HG02938 (cell line): ENCODE measurements around the gene OCLN.
"Not testable (repeated sequence)": the region's sequence is repeated elsewhere in the genome, so short reads cannot be mapped to it uniquely, and the experiment has no call there.

ENCODE experiments used
- ATAC-seq: cut with Tn5 transposase; IDR thresholded peaks from one replicate; pipeline ENCODE4 v1.9.1; 2021; ENCODE audit warnings: mild to moderate bottlenecking, moderate library complexity; ENCODE audit not compliant: unreplicated experiment

The OCLN gene

GRCh38 chr5:69489246-69489645 is 3.3 kb upstream of the OCLN start:
- no peak for ATAC-seq

GRCh38 chr5:69491027-69491426 is 1.6 kb upstream of the OCLN start:
- no peak for ATAC-seq

GRCh38 chr5:69491838-69492390 is 676 bp upstream of the OCLN start:
- no peak for ATAC-seq

- ATAC-seq, result no peak
Observed at GRCh38 chr5:69492923-69493395, 369 bp downstream of the OCLN start.

GRCh38 chr5:69493396-69494133 is 975 bp downstream of the OCLN start:
- no peak for ATAC-seq

GRCh38 chr5:69494452-69494851 is 1.9 kb downstream of the OCLN start:
- no peak for ATAC-seq

GRCh38 chr5:69497006-69497520 is 4.5 kb downstream of the OCLN start:
- ATAC-seq, result no peak

GRCh38 chr5:69498384-69498783 is 5.8 kb downstream of the OCLN start:
- no peak for ATAC-seq

- no peak for ATAC-seq
Observed at GRCh38 chr5:69502367-69502766, 9.8 kb downstream of the OCLN start.

GRCh38 chr5:69502767-69503488 is 10.3 kb downstream of the OCLN start:
- ATAC-seq, result no peak

- no peak for ATAC-seq
Observed at GRCh38 chr5:69504036-69504435, 11.4 kb downstream of the OCLN start.

GRCh38 chr5:69505306-69505705 is 12.7 kb downstream of the OCLN start:
- ATAC-seq, result no peak

GRCh38 chr5:69509212-69509611 is 16.6 kb downstream of the OCLN start:
- ATAC-seq, result no peak

- ATAC-seq, result no peak
Observed at GRCh38 chr5:69510694-69511093, 18.1 kb downstream of the OCLN start.

GRCh38 chr5:69512740-69513260 is 20.2 kb downstream of the OCLN start:
- ATAC-seq, result no peak

GRCh38 chr5:69515570-69515969 is 23.0 kb downstream of the OCLN start:
- not testable (repeated sequence) for ATAC-seq

- ATAC-seq, result no peak
Observed at GRCh38 chr5:69516769-69517168, 24.2 kb downstream of the OCLN start.

GRCh38 chr5:69517763-69518212 is 25.2 kb downstream of the OCLN start:
- no peak for ATAC-seq

GRCh38 chr5:69519285-69519684 is 26.7 kb downstream of the OCLN start:
- no peak for ATAC-seq

GRCh38 chr5:69522035-69522434 is 29.4 kb downstream of the OCLN start:
- no peak for ATAC-seq

- ATAC-seq, result no peak
Observed at GRCh38 chr5:69525490-69525889, 32.9 kb downstream of the OCLN start.
